Medulla oblongata (tissue), 1 donor: Measurements from ENCODE around the gene THUMPD1.
"Not testable (repeated sequence)": the region's sequence is repeated elsewhere in the genome, so short reads cannot be mapped to it uniquely, and the experiment has no call there.

Source experiments
- DNase-seq: peaks from one replicate; pipeline ENCODE4 v3.0.0-alpha.2; 2015; ENCODE audit errors: extremely low spot score

The THUMPD1 gene

DNA sequence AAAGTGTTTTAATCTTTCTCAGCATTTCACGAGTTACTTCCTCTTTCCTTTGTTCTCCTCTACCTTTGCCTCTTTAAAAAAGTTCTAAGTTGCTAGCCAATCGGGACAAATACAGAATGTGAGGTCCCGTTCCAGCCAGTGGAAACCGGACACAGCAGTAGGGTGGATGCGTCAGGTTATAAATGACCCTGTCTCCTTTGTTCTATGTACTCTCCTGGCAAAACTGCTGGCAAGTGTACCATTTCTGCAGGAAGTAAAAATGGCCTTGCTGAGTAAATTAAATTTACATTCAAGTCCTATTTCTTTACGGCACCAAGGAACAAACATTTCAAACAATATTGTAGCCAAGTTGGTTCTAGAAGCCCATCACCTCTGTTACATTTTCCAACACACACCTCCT, 47.5 kb downstream of the THUMPD1 start:
- DNase-seq = not testable (repeated sequence)

- DNase-seq = no peak
Measured at GRCh38 chr16:20689668-20690067, 52.0 kb downstream of the THUMPD1 start.

DNA sequence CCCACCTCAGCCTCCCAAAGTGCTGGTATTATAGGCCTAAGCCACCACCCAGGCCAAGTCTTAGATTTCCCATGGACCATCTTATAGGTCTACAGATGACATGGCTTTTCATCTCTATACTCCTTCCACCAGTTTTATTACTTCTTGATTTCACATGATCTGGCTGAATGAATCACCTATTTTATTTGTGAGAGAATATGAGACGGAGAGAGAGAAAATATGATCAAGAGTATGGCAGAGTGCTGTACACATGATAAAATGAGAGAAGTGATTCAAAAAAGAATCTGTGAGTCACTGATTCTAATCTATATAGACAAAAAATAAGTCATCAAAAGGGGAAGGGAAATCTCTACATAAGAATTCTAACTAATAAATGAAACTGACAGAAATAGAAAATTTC, 57.8 kb downstream of the THUMPD1 start:
- no peak for DNase-seq
